Measurements from ENCODE around the gene MAPT. TPM values are rescaled to one million over a fixed set of nuclear protein-coding genes. Genes with fewer than 3 reads are reported as not detected.

MAPT gene
- total and polyA plus RNA-seq, 2 of the 13 experiments (the other 11 are each of a cell fraction or from before 2014, with no cell fraction given) = 2.1 to 2.8 TPM

DNA sequence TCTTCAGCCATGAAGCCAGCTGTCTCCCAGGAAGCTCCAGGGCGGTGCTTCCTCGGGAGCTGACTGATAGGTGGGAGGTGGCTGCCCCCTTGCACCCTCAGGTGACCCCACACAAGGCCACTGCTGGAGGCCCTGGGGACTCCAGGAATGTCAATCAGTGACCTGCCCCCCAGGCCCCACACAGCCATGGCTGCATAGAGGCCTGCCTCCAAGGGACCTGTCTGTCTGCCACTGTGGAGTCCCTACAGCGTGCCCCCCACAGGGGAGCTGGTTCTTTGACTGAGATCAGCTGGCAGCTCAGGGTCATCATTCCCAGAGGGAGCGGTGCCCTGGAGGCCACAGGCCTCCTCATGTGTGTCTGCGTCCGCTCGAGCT, 118.8 kb downstream of the MAPT start (continued):
- TF ChIP-seq, protein P1, sequence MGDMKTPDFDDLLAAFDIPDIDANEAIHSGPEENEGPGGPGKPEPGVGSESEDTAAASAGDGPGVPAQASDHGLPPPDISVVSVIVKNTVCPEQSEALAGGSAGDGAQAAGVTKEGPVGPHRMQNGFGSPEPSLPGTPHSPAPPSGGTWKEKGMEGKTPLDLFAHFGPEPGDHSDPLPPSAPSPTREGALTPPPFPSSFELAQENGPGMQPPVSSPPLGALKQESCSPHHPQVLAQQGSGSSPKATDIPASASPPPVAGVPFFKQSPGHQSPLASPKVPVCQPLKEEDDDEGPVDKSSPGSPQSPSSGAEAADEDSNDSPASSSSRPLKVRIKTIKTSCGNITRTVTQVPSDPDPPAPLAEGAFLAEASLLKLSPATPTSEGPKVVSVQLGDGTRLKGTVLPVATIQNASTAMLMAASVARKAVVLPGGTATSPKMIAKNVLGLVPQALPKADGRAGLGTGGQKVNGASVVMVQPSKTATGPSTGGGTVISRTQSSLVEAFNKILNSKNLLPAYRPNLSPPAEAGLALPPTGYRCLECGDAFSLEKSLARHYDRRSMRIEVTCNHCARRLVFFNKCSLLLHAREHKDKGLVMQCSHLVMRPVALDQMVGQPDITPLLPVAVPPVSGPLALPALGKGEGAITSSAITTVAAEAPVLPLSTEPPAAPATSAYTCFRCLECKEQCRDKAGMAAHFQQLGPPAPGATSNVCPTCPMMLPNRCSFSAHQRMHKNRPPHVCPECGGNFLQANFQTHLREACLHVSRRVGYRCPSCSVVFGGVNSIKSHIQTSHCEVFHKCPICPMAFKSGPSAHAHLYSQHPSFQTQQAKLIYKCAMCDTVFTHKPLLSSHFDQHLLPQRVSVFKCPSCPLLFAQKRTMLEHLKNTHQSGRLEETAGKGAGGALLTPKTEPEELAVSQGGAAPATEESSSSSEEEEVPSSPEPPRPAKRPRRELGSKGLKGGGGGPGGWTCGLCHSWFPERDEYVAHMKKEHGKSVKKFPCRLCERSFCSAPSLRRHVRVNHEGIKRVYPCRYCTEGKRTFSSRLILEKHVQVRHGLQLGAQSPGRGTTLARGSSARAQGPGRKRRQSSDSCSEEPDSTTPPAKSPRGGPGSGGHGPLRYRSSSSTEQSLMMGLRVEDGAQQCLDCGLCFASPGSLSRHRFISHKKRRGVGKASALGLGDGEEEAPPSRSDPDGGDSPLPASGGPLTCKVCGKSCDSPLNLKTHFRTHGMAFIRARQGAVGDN (CRISPR knock-in tag; IDR thresholded peaks at IDR 0.05) = peak; percentile 79
- TF ChIP-seq ZNF431 (CRISPR knock-in tag; IDR thresholded peaks at IDR 0.05; ENCODE audit: borderline replicate concordance, low read depth) = no peak
- peak; percentile 57 for TF ChIP-seq HNF4A (CRISPR knock-in tag; IDR thresholded peaks at IDR 0.05)
- no peak for TF ChIP-seq HDAC2 (CRISPR knock-in tag; IDR thresholded peaks at IDR 0.05)
- peak; percentile 75; the same call in 1 of the 2 replicates for TF ChIP-seq MTA1 (CRISPR knock-in tag; IDR thresholded peaks at IDR 0.05; ENCODE audit: borderline replicate concordance)
- TF ChIP-seq SUZ12 (IDR thresholded peaks at IDR 0.05; ENCODE audit: low read depth, low read length) = no peak
- TF ChIP-seq, protein P2, sequence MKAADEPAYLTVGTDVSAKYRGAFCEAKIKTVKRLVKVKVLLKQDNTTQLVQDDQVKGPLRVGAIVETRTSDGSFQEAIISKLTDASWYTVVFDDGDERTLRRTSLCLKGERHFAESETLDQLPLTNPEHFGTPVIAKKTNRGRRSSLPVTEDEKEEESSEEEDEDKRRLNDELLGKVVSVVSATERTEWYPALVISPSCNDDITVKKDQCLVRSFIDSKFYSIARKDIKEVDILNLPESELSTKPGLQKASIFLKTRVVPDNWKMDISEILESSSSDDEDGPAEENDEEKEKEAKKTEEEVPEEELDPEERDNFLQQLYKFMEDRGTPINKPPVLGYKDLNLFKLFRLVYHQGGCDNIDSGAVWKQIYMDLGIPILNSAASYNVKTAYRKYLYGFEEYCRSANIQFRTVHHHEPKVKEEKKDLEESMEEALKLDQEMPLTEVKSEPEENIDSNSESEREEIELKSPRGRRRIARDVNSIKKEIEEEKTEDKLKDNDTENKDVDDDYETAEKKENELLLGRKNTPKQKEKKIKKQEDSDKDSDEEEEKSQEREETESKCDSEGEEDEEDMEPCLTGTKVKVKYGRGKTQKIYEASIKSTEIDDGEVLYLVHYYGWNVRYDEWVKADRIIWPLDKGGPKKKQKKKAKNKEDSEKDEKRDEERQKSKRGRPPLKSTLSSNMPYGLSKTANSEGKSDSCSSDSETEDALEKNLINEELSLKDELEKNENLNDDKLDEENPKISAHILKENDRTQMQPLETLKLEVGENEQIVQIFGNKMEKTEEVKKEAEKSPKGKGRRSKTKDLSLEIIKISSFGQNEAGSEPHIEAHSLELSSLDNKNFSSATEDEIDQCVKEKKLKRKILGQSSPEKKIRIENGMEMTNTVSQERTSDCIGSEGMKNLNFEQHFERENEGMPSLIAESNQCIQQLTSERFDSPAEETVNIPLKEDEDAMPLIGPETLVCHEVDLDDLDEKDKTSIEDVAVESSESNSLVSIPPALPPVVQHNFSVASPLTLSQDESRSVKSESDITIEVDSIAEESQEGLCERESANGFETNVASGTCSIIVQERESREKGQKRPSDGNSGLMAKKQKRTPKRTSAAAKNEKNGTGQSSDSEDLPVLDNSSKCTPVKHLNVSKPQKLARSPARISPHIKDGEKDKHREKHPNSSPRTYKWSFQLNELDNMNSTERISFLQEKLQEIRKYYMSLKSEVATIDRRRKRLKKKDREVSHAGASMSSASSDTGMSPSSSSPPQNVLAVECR (CRISPR knock-in tag; IDR thresholded peaks at IDR 0.05; ENCODE audit: borderline replicate concordance) = peak; percentile 27; the same call in 1 of the 2 replicates
- peak; percentile 25; the same call in 1 of the 2 replicates for TF ChIP-seq ZBTB7B (CRISPR knock-in tag; IDR thresholded peaks at IDR 0.05)
- TF ChIP-seq GATAD2A (CRISPR knock-in tag; IDR thresholded peaks at IDR 0.05) = no peak
- no peak for TF ChIP-seq MBNL3 (CRISPR knock-in tag; conservative IDR thresholded peaks at IDR 0.05)
- peak; percentile 54; the same call in 1 of the 2 replicates for TF ChIP-seq ZNF550 (CRISPR knock-in tag; IDR thresholded peaks at IDR 0.05; ENCODE audit: borderline replicate concordance)
- 0 out of 2 replicates have a peak, but pooled peaks have one; percentile 41 for TF ChIP-seq ZNF564 (CRISPR knock-in tag; IDR thresholded peaks at IDR 0.05)
- 0 out of 2 replicates have a peak, but pooled peaks have one; percentile 23 for TF ChIP-seq PHF20 (CRISPR knock-in tag; IDR thresholded peaks at IDR 0.05)
- TF ChIP-seq, protein P3, sequence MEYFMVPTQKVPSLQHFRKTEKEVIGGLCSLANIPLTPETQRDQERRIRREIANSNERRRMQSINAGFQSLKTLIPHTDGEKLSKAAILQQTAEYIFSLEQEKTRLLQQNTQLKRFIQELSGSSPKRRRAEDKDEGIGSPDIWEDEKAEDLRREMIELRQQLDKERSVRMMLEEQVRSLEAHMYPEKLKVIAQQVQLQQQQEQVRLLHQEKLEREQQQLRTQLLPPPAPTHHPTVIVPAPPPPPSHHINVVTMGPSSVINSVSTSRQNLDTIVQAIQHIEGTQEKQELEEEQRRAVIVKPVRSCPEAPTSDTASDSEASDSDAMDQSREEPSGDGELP (IDR thresholded peaks at IDR 0.05; ENCODE audit: borderline replicate concordance, low read depth) = peak; percentile 82; the same call in 1 of the 2 replicates
- TF ChIP-seq RXRA (CRISPR knock-in tag; IDR thresholded peaks at IDR 0.05) = peak; percentile 93
- no peak for TF ChIP-seq RBAK (CRISPR knock-in tag; IDR thresholded peaks at IDR 0.05)
- TF ChIP-seq KAT2B (IDR thresholded peaks at IDR 0.05; ENCODE audit: borderline replicate concordance, low read depth, low read length) = no peak
- 0 out of 2 replicates have a peak, but pooled peaks have one; percentile 23 for TF ChIP-seq ZNF547 (CRISPR knock-in tag; IDR thresholded peaks at IDR 0.05)
- 0 out of 2 replicates have a peak, but pooled peaks have one; percentile 18 for TF ChIP-seq FOXO1 (CRISPR knock-in tag; IDR thresholded peaks at IDR 0.05)
- TF ChIP-seq, protein P4, sequence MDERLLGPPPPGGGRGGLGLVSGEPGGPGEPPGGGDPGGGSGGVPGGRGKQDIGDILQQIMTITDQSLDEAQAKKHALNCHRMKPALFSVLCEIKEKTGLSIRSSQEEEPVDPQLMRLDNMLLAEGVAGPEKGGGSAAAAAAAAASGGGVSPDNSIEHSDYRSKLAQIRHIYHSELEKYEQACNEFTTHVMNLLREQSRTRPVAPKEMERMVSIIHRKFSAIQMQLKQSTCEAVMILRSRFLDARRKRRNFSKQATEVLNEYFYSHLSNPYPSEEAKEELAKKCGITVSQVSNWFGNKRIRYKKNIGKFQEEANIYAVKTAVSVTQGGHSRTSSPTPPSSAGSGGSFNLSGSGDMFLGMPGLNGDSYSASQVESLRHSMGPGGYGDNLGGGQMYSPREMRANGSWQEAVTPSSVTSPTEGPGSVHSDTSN (CRISPR knock-in tag; IDR thresholded peaks at IDR 0.05) = peak; percentile 55; the same call in 1 of the 2 replicates
- peak; percentile 38; the same call in 1 of the 2 replicates for TF ChIP-seq ZNF451 (CRISPR knock-in tag; IDR thresholded peaks at IDR 0.05)
- peak; percentile 54 for TF ChIP-seq ZFX (CRISPR knock-in tag; IDR thresholded peaks at IDR 0.05; ENCODE audit: low read depth)

All from HepG2 (cell line).